Measurements from ENCODE around the gene UGGT2. TPM values are rescaled to one million over a fixed set of nuclear protein-coding genes. Genes with fewer than 3 reads are reported as not detected.

The UGGT2 gene
- total RNA-seq, 4 donors from 2014 or later, result 17.5 to 29.9 (median 25.2) TPM

GRCh38 chr13:96020155-96020575 lies 33.0 kb downstream of the UGGT2 start:
- TF ChIP-seq POLR2A (IDR thresholded peaks at IDR 0.05), result no peak
- peak in 4 of 6 experiments; percentile 35 to 84 (median 77) for TF ChIP-seq CTCF (IDR thresholded peaks at IDR 0.05)
- Histone ChIP-seq H3K9me3 (no peaks in the 10 kb centered on the region), H3K36me3 (peaks cover 0 to 7% (median 0%) of the 10 kb centered on the region in 3 donors), H3K4me1 (no peaks in the 10 kb centered on the region), H3K4me3 (no peak overlapping the region), H3K27ac (no peak overlapping the region), H3K27me3 (no peaks in the 10 kb centered on the region)
- peak in 1 of 3 donors; percentile 57 for DNase-seq

- Histone ChIP-seq H3K4me1 (no peaks in the 10 kb centered on the region), H3K27me3 (no peaks in the 10 kb centered on the region), H3K9me3 (no peaks in the 10 kb centered on the region), H3K27ac (no peak overlapping the region), H3K4me3 (no peak overlapping the region), H3K36me3 (peaks cover 0 to 7% (median 0%) of the 10 kb centered on the region in 3 donors)
- no peak for DNase-seq
- TF ChIP-seq POLR2A (IDR thresholded peaks at IDR 0.05) (no peak), CTCF (IDR thresholded peaks at IDR 0.05) (no peak)
These were observed 35.1 kb downstream of the UGGT2 start for GRCh38 chr13:96018135-96018534.

- Histone ChIP-seq H3K27me3 (no peaks in the 10 kb centered on the region), H3K4me1 (no peaks in the 10 kb centered on the region), H3K9me3 (no peaks in the 10 kb centered on the region), H3K27ac (no peak overlapping the region), H3K36me3 (peaks cover 0 to 4% (median 0%) of the 10 kb centered on the region in 3 donors), H3K4me3 (no peak overlapping the region)
- TF ChIP-seq CTCF (IDR thresholded peaks at IDR 0.05), result no peak
- no peak for TF ChIP-seq POLR2A (IDR thresholded peaks at IDR 0.05)
- no peak for DNase-seq
These were observed 41.8 kb downstream of the UGGT2 start for GRCh38 chr13:96011291-96011872.

- TF ChIP-seq POLR2A (IDR thresholded peaks at IDR 0.05), result no peak
- Histone ChIP-seq H3K36me3 (no peaks in the 10 kb centered on the region), H3K9me3 (no peaks in the 10 kb centered on the region), H3K27me3 (no peaks in the 10 kb centered on the region), H3K27ac (no peak overlapping the region), H3K4me3 (no peak overlapping the region), H3K4me1 (no peaks in the 10 kb centered on the region)
- no peak for DNase-seq
These were observed 49.9 kb downstream of the UGGT2 start for GRCh38 chr13:96003304-96003703.

- H3K4me3 ChIP-seq, result no peak overlapping the region
- H3K9me3 ChIP-seq, result no peaks in the 10 kb centered on the region
- no peaks in the 10 kb centered on the region for H3K4me1 ChIP-seq
- DNase-seq, result no peak
- TF ChIP-seq POLR2A (IDR thresholded peaks at IDR 0.05), result no peak
- H3K27ac ChIP-seq, result no peak overlapping the region
- no peaks in the 10 kb centered on the region for H3K36me3 ChIP-seq
- H3K27me3 ChIP-seq, result no peaks in the 10 kb centered on the region
These were observed 50.7 kb downstream of the UGGT2 start for GRCh38 chr13:96002322-96003131.

- no peaks in the 10 kb centered on the region for H3K9me3 ChIP-seq
- H3K4me3 ChIP-seq, result no peak overlapping the region
- no peaks in the 10 kb centered on the region for H3K27me3 ChIP-seq
- H3K4me1 ChIP-seq, result no peaks in the 10 kb centered on the region
- DNase-seq, result no peak
- no peaks in the 10 kb centered on the region for H3K36me3 ChIP-seq
- TF ChIP-seq CTCF (IDR thresholded peaks at IDR 0.05) (no peak), POLR2A (IDR thresholded peaks at IDR 0.05) (no peak)
- no peak overlapping the region for H3K27ac ChIP-seq
These were observed 53.1 kb downstream of the UGGT2 start for GRCh38 chr13:96000069-96000468.

Measured in Peyer's patch (tissue), 4 donors.